Stimulated activated memory B cell treated with anti-CD40 and anti-IgM and Interleukin-4, amounts not matched to agents 10 μg/mL and 1 μg/mL and 100 μg/mL, for 72 hours (primary cell): ENCODE data around the gene UCP3.

Source experiments
- ATAC-seq: fragments of 150-1000 bp; cut with Tn5 transposase; 2 replicates; pipeline ENCODE4 v1.10.0; 2021
- H3K27ac Mint-ChIP-seq: one replicate; pipeline ENCODE4 v1.8.0; 2022; ENCODE audit warnings: mild to moderate bottlenecking, mixed read lengths
- H3K27me3 Mint-ChIP-seq: one replicate; pipeline ENCODE4 v1.8.0; 2022; ENCODE audit warnings: mixed read lengths
- H3K36me3 Mint-ChIP-seq: one replicate; pipeline ENCODE4 v1.8.0; 2022; ENCODE audit warnings: mixed read lengths
- H3K4me1 Mint-ChIP-seq: one replicate; pipeline ENCODE4 v1.8.0; 2022; ENCODE audit warnings: mixed read lengths
- H3K4me3 Mint-ChIP-seq: one replicate; pipeline ENCODE4 v1.8.0; 2022; ENCODE audit warnings: mild to moderate bottlenecking, moderate library complexity, mixed read lengths
- H3K9me3 Mint-ChIP-seq: one replicate; pipeline ENCODE4 v1.8.0; 2022; ENCODE audit warnings: mixed read lengths

Gene UCP3

DNA sequence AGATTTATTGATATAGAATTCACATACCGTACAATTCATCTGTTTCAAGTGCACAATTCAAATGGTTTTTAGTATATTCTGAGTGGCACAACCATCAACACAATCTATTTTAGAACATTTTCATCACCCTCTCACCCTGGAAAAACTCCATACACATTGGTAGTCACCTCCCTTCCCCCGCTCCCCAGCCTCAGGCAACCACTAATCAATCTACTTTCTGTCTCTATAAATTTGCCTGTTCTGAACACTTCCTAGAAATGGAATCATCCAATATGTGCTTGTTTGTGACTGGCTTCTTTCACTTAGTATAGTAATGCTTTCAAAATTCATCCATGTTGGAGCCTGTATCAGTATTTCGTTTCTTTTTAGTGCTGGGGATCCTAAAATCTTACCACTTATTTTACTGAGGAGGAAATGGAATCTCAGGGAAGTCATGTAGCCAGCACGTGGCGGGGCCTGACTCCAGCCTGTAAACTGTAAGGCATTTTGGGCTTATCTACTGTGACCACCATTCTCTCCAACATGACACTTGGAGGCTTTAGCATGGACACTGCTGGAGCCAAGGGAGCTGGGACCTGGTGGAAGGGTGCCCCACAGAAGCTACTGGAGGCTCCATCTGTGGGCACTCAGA is 905 bp upstream of the UCP3 start:
- Mint-ChIP-seq H3K27ac (peak overlapping the region; percentile 94), H3K4me1 (peaks cover 76% of the 10 kb centered on the region), H3K4me3 (no peak overlapping the region), H3K36me3 (peaks cover 17% of the 10 kb centered on the region), H3K27me3 (no peaks in the 10 kb centered on the region), H3K9me3 (no peaks in the 10 kb centered on the region)
- no peak for ATAC-seq

GRCh38 chr11:74009230-74009547 is 304 bp upstream of the UCP3 start:
- H3K4me3 Mint-ChIP-seq = no peak overlapping the region

GRCh38 chr11:74007691-74008372 is 1.1 kb downstream of the UCP3 start:
- no peak for ATAC-seq
- H3K27ac Mint-ChIP-seq = no peak overlapping the region
- no peak overlapping the region for H3K4me3 Mint-ChIP-seq
- H3K9me3 Mint-ChIP-seq = no peaks in the 10 kb centered on the region
- H3K36me3 Mint-ChIP-seq = peaks cover 30% of the 10 kb centered on the region
- H3K4me1 Mint-ChIP-seq = peaks cover 62% of the 10 kb centered on the region
- H3K27me3 Mint-ChIP-seq = no peaks in the 10 kb centered on the region

More at GRCh38 chr11:74009230-74009547, 304 bp upstream of the UCP3 start:
- Mint-ChIP-seq H3K4me1 (peaks cover 70% of the 10 kb centered on the region), H3K36me3 (peaks cover 17% of the 10 kb centered on the region), H3K27me3 (no peaks in the 10 kb centered on the region), H3K9me3 (no peaks in the 10 kb centered on the region), H3K27ac (peak overlapping the region; percentile 63)
- no peak for ATAC-seq

GRCh38 chr11:74006743-74007304 is 2.1 kb downstream of the UCP3 start:
- Mint-ChIP-seq H3K4me1 (peaks cover 52% of the 10 kb centered on the region), H3K27me3 (no peaks in the 10 kb centered on the region), H3K27ac (no peak overlapping the region), H3K36me3 (peaks cover 31% of the 10 kb centered on the region), H3K4me3 (no peak overlapping the region), H3K9me3 (no peaks in the 10 kb centered on the region)
- no peak for ATAC-seq

- Mint-ChIP-seq H3K4me1 (peaks cover 43% of the 10 kb centered on the region), H3K9me3 (no peaks in the 10 kb centered on the region), H3K27ac (no peak overlapping the region), H3K27me3 (no peaks in the 10 kb centered on the region), H3K36me3 (peaks cover 29% of the 10 kb centered on the region), H3K4me3 (no peak overlapping the region)
- no peak for ATAC-seq
These were observed 3.0 kb downstream of the UCP3 start for GRCh38 chr11:74005721-74006517.

DNA sequence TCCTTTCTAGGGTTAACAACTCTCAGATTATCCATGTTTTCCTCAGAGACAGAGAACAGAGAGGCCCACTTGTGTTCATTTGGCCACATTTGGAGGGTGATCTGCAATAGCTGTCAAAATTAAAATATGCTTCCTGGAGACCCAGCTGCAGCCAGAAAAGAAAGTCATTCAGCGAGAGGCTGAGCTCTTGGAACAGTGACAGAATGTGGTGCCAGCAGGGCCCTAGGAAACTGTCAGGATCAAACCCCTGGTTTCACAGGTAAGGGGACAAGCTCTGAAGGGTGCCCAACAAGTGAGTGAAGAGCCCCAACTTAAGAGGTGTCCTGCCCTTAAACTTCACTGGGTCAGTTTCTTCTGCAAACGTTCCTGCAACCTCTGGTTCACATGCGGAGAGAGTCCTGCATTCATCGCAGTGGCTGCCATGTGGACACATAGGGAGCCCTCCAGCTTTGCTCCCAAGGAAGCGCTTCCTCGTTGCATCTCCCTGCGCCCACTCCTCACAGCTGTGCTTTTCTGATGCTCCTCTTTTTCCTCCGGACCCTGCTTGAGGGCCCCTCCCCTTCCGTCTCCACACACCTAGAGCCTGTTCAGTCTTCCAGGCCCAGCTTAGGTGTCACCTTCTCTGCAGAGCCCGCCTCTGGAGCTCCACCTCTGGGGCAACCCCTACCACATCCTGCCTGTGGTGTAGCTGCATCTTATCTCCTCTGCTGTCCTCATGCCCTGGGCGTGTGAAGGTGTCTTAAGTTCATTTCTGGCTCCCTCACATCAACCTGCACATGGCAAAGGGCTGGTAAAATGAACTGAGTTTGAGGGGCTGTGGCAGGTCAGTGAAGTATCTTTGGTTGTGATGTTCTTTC is 3.9 kb downstream of the UCP3 start:
- H3K36me3 Mint-ChIP-seq = peaks cover 23% of the 10 kb centered on the region
- H3K27ac Mint-ChIP-seq = peak overlapping the region; percentile 28
- no peaks in the 10 kb centered on the region for H3K9me3 Mint-ChIP-seq
- no peak overlapping the region for H3K4me3 Mint-ChIP-seq
- peak; percentile 89 for ATAC-seq
- H3K27me3 Mint-ChIP-seq = no peaks in the 10 kb centered on the region
- peaks cover 36% of the 10 kb centered on the region for H3K4me1 Mint-ChIP-seq

DNA sequence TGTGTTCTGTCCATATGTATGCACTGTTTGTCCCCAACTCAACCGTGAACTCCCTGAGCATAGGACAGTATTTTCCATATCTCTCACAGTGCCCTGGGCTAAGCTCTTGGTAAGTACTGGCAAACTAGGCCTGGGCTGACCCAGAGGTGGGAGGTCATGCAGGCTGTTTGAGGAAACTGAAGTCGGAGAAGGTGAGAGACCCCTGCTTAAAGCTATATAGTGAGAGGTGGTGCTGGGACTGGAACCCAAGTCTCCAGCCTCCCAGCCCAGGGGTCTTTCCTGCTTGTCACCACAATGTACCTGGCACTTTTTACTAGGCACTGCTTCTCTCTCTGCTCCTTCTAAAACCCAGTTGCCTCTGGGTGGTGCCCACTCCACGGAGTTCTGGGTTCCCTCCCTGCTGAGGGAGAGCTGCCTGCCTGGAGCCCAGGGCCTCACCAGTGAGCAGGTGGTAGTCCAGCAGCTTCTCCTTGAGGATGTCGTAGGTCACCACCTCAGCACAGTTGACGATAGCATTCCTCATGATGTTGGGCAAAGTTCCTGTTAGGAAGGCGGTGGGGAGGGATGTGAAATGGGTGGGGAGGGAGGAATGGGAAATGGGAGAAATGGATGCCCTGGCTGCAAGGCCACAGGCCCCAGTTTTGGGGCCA is 4.7 kb downstream of the UCP3 start:
- ATAC-seq = no peak
- peaks cover 38% of the 10 kb centered on the region for H3K4me1 Mint-ChIP-seq

DNA sequence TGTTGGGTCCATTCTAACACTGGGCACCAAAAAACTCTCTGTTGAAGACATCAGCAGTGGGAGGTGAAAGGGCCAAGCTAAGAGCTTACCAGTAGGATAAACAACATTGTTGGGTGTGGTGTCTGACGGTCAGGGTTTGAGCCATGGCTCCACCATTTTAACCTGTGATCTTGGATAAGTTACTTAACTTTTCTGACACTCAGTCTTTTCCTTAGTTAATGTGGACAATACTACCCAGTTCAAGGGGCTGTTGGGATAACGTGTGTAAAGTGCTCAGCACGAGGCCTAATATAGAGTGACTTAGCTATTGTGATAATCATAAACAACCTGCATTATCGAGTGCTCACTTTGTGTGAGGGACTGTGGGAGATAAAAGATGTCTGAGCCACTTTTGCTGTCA is 6.1 kb downstream of the UCP3 start:
- no peak for ATAC-seq
- peak overlapping the region; percentile 42 for H3K27ac Mint-ChIP-seq
- no peaks in the 10 kb centered on the region for H3K9me3 Mint-ChIP-seq
- no peaks in the 10 kb centered on the region for H3K27me3 Mint-ChIP-seq
- H3K4me1 Mint-ChIP-seq = peaks cover 38% of the 10 kb centered on the region
- peaks cover 23% of the 10 kb centered on the region for H3K36me3 Mint-ChIP-seq
- H3K4me3 Mint-ChIP-seq = no peak overlapping the region

More for the DNA sequence above, 4.7 kb downstream of the UCP3 start:
- no peak overlapping the region for H3K4me3 Mint-ChIP-seq
- H3K27ac Mint-ChIP-seq = peak overlapping the region; percentile 42
- H3K9me3 Mint-ChIP-seq = no peaks in the 10 kb centered on the region
- H3K27me3 Mint-ChIP-seq = no peaks in the 10 kb centered on the region
- peaks cover 23% of the 10 kb centered on the region for H3K36me3 Mint-ChIP-seq

GRCh38 chr11:74001822-74002286 is 7.0 kb downstream of the UCP3 start:
- Mint-ChIP-seq H3K4me1 (peaks cover 47% of the 10 kb centered on the region), H3K4me3 (no peak overlapping the region), H3K27ac (peak overlapping the region; percentile 42), H3K27me3 (no peaks in the 10 kb centered on the region), H3K9me3 (no peaks in the 10 kb centered on the region), H3K36me3 (peaks cover 23% of the 10 kb centered on the region)
- no peak for ATAC-seq

GRCh38 chr11:74000307-74001133 is 8.4 kb downstream of the UCP3 start:
- no peaks in the 10 kb centered on the region for H3K9me3 Mint-ChIP-seq
- H3K27ac Mint-ChIP-seq = peak overlapping the region; percentile 78
- no peak for ATAC-seq
- H3K27me3 Mint-ChIP-seq = no peaks in the 10 kb centered on the region
- no peak overlapping the region for H3K4me3 Mint-ChIP-seq
- H3K36me3 Mint-ChIP-seq = peaks cover 23% of the 10 kb centered on the region
- peaks cover 47% of the 10 kb centered on the region for H3K4me1 Mint-ChIP-seq

- H3K9me3 Mint-ChIP-seq = no peaks in the 10 kb centered on the region
- peak overlapping the region; percentile 78 for H3K27ac Mint-ChIP-seq
- no peak for ATAC-seq
- no peak overlapping the region for H3K4me3 Mint-ChIP-seq
- H3K36me3 Mint-ChIP-seq = peaks cover 23% of the 10 kb centered on the region
- peaks cover 48% of the 10 kb centered on the region for H3K4me1 Mint-ChIP-seq
- H3K27me3 Mint-ChIP-seq = no peaks in the 10 kb centered on the region
These were observed 9.1 kb downstream of the UCP3 start for GRCh38 chr11:73999581-74000306.

- H3K36me3 Mint-ChIP-seq = peaks cover 23% of the 10 kb centered on the region
- no peak overlapping the region for H3K4me3 Mint-ChIP-seq
- no peak for ATAC-seq
- H3K27ac Mint-ChIP-seq = peak overlapping the region; percentile 78
- H3K4me1 Mint-ChIP-seq = peaks cover 50% of the 10 kb centered on the region
- H3K27me3 Mint-ChIP-seq = no peaks in the 10 kb centered on the region
- no peaks in the 10 kb centered on the region for H3K9me3 Mint-ChIP-seq
These were observed 9.9 kb downstream of the UCP3 start for GRCh38 chr11:73998846-73999575.
